Measurements from ENCODE around the gene NKG7.

NKG7 gene

DNA sequence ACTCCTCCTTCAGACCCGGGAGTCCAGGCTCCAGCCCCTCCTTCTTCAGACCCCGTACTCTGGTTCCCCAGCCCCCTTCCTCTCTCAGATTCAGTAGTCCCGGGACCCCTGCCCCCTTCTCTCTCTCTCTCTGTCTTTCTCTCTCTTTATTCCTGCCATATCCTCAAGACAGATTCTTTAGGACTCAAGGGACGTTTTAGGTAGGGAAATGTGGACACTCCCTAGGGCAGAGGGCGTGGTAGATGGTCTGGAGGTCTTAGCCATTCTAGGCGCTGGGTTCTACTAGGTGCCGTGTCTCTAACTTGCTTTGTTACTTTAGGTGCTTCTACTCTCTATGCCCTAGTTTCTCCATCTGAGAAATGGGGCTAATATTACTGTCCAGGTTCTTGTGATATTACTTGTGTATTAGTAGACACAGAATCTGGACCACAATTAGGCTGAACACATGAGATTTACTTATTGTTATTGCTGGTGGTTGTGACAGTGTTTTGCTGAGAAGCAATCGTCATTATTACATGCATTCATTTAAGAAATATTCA is 18.7 kb upstream of the NKG7 start:
- no peak for DNase-seq (ENCODE audit: low read depth)

DNA sequence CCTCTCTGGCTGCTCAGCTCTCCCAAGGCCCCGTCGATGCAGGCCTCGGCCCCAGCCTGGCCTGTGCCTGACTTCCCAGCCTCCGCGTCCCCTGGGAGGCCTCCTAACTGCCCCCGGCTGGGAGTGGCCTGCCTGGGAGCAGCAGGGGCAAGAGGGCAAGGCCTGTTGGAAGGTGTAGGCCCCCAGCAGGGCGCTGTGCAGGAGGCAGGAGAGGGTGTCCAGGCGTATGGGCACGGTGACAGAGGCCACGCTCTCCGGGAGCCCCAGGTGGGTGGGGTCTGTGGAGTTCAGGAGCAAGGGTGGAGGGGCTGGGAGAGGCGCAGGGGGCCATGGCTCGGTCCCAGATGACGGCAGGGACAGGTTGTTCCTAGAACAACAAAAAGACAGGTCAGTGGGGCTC is 16.7 kb upstream of the NKG7 start:
- no peak for DNase-seq (ENCODE audit: low read depth)

DNA sequence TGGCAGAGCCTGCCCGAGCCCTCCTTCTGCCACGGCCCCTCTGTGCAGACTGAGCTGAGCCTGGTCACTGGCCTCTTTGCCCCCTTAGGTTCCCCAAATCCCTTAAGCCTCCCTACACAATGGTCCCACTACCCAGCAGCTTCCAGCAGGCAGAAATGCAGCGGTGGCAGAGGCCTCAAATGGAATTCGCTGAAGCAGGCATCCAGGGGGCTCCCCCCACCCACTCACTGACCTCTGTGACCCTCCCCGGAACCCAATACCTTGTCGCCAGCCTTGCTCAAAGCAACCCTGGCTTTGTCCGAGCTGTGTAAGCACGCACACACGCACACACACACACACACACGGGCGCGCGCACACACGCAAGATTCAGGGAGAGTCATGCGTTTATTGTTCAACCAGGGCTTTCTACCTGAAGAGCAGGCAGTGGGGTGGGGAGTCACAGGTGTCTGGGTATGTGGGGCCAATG is 15.5 kb upstream of the NKG7 start, which contains the start of gene LIM2:
Gene LIM2, minus strand, starts transcription at position 51 of the 466 bp plus-strand sequence. CDS start 531 bp downstream, outside the sequence.
- DNase-seq (ENCODE audit: low read depth): no peak

DNA sequence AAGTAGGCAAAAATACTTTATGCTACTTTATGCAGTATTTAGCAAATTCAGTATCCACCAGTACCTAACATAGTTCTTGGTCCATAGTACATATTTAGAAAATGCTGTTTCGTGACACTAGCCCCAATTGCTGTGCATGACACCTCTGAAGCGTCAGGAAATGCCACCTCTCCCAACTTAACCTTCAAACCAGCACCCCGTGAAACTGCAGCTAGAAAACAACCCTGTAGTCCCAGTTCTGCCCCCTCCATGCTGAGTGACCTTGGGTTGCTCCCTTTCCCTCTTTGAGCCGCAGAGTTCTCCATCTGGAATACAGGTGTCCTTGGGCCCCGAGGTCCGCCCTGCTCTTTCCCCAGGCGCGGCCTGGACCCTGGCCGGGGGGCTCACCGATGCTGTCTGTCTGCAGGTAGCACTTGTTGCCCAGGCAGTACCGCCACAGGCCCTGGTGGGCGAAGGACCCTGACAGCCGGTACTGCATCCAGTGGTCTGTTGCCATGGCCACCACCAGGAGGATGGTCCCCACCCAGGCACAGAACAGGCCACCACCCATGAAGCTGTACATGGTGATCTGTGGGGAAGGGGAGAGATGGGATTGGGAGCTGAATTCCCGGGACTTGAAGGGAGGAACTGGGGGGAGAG is 14.5 kb upstream of the NKG7 start:
- no peak for DNase-seq (ENCODE audit: low read depth)

DNA sequence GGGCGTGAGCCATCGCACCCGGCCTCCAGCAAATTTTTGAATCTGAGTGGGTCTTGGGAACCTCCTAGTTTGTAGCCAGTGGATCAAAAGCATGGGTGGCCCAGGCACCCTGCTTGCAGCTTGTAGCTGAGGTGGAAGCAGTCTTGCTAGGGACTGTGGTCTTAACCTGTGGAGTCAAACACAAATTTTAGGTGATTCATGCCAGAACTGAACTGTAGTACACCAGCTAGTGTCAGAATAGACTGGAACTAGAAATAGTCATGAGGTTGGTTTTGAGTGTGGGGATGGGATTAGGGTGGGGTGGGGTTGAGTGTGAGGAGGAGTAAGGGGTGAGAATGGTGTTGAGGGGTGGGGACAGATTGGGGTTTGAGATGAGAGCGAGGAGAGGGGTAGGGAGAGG is 9.6 kb upstream of the NKG7 start:
- DNase-seq (ENCODE audit: low read depth): no peak

DNA sequence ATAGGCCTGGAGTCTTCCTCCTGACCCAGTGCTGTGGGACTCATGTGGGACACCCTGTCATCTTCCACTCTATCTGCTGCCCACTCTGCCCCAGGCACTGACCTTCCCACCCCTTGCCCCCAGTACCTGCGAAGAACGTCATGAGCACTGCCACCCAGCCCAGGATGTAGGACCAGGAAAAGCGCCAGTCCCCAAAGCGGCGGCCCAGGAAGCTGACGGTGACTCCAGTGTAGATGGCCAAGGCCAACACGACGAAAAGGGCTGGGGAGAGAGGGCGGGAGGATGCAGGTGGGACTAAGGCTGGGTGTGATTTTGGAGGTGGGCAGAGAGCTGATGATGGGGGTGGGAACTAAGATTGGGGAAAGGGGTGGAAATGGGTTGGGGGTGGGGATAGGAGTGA is 7.9 kb upstream of the NKG7 start:
- DNase-seq (ENCODE audit: low read depth): no peak

DNA sequence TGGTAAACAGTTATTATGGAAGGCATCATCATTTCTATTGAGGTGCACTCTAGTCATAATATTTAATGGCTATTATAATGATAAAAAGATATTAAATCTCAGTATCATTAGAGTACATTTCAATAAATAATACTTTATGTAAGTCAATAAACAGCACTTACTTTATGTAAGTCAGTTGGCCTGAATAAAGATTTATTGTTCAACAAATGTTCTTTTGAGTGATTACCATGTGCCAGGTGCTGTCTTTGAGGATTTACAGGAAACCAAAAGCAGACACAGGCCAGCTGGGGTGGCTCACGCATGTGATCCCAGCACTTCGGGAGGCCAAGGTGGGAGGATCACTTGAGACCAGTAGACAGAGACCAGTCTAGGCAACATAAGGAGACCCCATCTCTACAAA is 5.0 kb upstream of the NKG7 start:
- DNase-seq (ENCODE audit: low read depth): no peak

DNA sequence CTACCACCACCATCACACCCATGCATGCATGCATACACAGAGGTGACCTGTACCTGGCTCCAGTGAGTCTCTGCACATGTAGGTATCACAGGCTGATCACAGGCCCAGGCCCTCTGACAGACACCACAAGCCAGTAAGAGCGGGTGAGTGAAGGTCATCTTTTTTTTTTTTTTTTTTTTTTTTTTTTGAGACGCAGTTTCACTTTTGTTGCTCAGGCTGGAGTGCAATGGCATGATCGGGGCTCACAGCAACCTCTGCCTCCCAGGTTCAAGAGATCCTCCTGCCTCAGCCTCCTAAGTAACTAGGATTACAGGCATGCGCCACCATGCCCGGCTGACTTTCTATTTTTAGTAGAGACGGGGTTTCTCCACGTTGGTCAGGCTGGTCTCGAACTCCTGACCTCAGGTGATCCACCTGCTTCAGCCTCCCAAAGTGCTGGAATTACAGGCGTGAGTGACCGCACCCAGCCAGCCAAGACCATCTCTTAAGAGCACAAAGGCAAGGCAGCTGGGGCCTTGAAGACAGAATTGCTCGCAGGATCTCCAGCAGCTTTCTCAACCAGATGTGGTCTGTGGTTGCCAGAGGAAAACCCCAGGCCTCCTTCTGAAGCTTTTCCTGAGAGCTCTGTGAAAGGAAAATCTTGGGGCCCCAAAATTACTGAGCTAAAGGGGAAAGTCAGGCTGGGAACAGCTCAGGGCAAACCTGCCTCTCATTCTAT is 3.2 kb upstream of the NKG7 start:
- no peak for DNase-seq (ENCODE audit: low read depth)

DNA sequence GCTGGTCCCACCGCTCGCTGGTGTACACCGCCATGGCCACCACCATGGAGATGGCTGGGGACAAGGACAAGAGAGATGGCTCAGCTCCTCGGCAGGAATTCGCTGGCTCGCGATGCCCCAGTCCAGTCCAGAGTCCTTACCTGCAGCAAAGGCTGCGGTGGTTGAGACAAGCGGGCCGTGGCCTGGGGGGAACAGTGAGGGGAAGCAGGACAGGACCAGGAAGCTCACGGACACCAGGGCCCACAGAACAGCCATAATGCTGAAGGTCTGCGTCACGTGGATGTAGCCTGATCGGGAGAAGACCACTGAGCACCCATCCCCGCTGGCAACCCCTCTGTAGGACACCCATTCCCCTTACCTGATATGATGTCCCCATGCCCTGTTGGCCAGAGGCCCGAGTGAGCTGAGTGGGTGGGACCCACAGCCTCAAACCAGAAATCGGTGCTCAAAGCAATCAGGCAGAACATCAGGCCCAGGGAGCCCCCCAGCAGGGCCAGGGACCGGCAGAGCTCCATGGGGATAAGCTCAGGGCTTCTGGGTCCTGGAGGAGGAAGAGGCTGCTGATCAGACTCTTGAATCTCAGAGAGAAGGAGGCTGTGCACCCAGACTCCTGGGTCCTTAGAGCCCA is 319 bp downstream of the NKG7 start:
- DNase-seq (ENCODE audit: low read depth): no peak

DNA sequence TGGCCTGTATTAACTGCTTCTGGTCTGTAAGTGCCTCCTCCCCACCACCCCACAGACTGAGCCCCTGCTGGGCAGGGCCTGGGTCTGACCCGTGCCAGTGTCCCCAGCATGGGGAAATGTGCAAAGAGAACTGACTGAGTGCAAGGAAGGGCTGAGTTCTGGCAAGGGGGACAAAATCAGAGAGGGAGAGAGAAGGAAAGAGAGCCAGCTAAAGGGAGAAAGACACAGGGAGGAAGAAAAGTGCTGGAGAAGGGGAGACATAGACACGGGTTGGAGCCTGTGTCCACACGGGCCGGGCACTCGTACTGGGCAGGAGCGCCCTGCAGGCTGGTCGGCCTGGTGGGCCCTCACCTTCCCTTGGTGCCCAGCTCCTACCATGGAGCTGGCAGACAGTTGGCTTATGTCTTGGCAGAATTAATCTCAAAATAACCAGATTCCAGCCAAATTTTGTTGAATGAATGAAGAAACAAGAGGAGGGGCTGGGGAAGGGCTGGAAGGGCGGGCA is 1.2 kb downstream of the NKG7 start:
- DNase-seq (ENCODE audit: low read depth): no peak

DNA sequence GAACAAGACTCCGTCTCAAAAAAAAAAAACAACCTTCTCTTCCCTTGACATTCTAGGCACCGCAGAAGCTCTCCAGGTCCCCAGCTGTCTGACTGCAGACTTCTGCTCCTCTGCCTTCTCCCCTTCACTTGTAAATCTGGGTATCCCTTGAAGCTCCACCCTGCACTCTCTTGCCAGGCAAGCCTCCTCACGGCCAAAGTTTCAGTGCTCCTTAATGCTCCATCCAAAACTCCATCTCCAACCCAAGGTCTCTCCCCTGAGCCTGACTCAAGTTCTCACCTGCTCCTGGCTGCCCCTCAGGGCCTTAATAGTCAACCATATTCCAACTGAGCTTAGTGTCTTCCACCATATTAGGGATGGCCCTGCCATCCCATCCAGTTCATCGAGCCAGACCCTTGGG is 2.2 kb downstream of the NKG7 start:
- DNase-seq (ENCODE audit: low read depth): no peak

DNA sequence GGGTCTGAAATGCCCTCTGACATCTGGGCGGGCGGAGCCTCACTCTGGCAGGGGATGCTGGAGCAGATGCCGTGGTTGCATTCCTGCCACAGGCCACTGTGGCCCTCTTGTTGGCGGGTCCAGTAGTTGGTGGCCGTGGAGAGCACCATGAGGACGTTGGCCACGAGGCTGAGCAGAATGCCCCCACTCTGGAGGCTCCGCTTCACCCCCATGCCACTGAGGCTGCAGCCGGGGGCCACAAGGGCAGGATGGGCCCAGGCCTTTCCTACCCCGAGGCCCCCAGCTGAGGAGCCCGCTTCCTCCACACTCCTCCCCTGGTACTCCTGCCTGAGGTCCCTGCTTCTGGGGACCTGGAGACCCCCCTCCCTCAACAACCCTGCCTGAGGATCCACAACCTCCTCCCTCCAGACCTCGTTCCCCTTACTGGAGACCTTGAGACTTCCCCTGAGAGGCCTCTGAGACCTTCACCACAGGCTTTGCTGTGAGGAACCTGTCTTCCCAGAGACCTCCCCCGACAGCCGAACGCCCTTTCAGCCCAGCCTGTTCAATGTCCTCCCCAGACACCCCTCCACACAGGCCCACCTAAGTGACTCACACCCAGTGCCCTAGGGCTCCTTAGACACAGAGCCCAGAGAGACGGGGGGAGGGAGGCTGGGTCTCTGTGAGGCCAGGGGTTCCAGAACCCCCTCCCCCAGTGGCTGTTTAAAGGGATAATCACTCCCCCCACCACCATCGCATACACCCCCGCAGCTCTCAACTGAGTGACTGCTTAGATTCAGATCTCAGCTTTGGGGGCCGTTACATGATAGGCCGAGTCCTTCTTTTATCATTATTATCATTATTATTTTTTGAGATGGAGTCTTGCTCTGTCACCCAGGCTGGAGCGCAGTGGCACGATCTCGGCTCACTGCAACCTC is 3.8 kb downstream of the NKG7 start, which contains the start of gene CLDND2:
Gene CLDND2, minus strand, starts transcription at position 638 of the 917 bp plus-strand sequence. Its CDS starts 426 bp downstream, at position 212.
- no peak for DNase-seq (ENCODE audit: low read depth)

DNA sequence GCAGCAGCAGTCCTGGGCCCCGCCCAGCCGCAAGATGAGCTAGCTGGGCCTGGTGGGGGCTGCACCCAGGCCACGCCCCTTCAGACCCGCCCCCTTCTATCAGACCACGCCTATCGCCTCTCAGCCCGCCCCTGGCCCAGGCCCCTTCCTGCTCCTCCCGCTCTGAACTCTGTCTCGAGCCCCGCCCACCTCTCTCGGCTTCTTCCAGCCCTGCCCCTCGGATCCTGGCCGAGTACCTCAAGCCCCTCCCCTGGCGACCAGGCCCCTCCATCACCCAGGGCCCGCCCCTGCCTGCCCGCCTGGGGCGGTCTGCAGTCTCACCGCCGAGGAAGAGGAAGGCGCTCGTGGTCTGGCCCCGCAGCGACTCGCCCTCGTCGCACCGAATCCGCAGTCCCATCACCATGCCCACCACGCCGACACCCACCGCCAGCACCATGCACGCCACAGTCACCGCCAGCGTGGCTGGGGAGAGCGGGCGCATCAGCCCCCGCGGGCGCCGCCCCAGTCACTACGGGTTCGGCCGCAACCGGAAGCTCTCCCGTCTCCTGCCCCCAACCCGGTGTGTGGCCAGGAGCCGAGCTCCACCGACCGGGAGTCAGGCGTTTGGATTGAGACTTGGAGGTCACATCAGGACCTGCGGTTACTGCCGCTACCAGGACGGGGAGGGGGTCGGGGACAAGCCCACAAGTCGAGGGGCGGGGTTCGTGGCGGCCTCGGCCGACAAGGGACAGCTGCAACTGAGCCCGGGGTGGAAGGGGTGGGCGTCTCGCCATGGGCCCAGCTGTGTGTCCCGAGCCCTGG is 4.7 kb downstream of the NKG7 start:
- peak; percentile 93 for DNase-seq (ENCODE audit: low read depth)

DNA sequence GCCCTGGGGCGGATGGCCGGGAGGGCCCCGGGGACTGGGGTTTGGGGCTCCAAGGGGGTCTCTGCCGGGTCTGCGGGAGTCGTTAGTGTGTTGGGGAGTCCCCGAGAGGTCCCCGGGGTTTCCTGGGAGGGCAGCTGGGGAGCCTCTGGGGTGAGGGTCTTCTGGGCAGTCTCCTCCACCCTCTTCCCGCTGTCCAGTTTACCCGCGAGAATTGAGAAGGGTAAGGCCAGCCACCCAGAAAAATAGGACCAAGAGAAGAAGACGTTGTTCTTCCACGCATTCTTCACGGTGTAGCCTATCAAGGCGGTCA is 5.2 kb downstream of the NKG7 start:
- no peak for DNase-seq (ENCODE audit: low read depth)

DNA sequence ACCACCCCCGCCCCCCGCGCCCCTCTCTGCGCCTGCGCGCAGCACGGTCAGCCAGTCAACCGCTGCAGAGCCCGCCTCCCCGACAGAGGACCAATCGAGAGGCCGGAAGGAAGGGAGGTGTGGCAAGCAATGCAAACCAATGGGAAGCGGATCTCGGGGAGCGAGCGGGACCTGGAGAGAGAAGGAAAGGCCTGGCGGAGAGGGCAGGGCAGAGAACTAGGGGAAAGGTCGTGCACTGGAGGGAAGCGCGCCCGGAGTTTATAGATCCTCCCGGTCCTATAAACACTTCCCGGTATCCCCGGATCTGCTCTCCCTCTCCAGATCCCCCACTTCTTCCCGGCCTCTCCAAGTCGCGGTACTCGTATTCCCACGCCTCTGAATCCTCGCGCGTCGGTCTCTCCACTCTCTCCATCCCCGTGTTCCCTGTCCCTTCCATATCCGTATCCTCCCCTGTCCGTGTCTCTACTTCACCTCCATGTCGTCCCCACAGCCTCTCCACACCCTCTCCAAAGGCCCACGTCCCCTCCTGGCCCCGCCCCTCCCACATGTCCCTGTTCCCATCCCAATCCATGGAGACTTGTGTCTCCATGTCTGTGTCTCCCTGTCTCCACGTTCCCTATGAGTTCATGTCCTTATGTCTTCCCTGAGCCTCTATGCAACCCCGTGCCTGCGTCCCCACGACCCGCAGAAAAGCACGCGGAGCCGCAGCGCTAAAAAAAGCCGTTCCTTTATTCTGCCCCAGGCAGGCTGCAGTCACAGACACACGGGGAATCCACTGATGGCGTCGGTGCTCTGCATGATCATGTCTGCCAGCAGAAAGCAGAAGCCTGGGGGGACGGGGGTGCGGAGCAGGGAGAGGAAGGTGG is 5.8 kb downstream of the NKG7 start:
- peak; percentile 85 for DNase-seq (ENCODE audit: low read depth)

DNA sequence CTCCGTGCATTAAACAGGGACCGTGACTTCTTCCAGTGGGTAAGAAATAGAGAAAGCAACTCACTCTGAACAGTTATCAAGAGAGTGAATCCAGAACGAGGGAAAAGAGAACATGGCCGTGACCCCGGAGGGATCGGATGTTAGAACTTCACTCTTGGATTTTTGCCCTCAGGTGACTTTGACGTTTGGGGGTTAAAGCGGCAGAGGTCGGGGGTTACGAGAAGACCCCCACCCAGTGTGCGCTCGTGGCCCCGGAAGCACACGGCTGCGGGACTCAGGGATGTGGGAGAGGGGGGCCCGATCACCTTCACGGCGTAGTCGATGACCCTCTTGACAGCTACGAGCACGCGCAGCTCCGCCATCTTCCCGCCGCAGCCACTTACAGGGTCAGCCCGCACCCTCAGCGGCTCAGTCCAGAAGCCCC is 6.5 kb downstream of the NKG7 start, which contains the start of gene ETFB:
Gene ETFB, minus strand, starts transcription at position 424 of the 424 bp plus-strand sequence. Its CDS starts 62 bp downstream, at position 362.
- DNase-seq (ENCODE audit: low read depth): no peak

DNA sequence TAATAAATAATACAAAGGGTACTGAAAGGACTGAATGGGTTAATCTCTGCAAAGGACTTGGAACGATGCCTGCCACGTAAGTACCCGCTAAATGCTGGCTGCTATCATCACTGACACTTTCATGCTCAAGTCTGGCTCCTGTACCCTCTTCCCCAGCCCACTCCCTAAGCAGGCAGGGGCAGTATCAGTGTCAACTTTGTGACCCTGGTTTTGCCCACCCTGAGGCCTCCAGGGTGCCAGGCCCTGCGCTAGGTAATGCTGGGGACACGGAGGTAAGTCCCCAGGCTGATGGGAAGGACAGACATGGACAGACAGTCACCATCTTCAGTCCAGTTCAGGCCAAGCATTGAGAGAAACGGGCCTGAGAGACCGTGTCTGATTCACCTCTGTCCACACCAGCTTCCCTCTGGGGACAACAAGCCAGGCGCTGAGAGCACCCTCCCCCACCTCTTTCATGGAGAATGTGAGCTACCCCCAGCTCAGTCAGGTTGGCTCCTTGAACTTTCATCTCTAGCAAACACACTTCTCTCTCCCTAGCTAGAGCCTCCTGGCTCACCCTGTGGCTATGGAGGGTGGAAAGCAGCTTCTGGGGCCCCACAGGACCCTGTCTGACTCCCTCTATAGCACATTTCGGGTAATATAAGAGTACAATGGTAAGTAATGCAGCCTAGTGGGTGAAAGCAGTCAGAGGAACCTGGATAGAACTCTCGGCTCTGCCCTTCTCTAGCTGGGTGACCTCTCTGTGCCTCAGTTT is 7.1 kb downstream of the NKG7 start:
- DNase-seq (ENCODE audit: low read depth): no peak

DNA sequence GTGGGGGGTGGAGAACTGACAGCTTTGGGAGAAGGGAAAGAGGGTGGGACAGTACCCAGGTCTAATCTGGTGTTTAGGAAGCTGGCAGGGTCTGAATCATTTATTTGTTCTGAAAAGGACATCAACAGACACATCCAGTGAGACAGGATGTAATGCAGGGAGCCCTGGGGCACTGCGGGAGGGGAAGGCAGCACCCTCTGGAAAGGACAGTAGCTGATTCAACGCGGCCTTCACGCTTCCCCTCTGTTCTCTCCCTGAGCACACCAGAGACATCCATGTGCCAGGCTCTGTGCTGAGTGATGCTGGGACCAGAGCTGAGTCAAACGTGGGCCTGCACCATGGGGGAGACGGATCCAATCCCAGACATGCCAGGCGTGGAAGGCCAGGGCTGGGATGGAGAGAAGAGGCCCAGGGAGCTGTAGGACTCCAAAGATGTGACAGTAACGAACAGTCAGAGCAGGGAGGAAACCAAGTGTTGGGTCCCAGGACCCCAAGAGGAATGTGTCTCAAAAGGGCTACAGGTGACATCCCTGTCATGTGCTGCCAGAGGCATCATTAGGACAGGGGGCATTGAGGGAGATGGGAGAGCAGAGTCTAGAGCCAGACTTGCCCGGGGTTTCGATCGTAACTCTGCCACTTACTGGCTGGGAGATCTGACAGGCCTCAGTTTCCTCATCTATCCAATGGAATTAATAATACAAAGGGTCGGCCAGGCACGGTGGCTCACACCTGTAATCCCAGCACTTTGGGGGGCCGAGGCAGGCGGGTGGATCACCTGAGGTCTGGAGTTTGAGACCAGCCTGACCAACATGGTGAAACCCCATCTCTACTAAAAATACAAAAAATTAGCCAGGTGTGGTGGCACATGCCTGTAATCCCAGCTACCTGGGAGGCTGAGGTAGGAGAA is 8.0 kb downstream of the NKG7 start:
- DNase-seq (ENCODE audit: low read depth): no peak
